GM19455 (cell line): ENCODE results near the gene STK16.
A peak's percentile ranks its signal among the peaks of the same experiment; 100 is the strongest.

Source experiments
- ATAC-seq: cut with Tn5 transposase; IDR thresholded peaks from one replicate; pipeline ENCODE4 v1.9.1; 2021; ENCODE audit not compliant: unreplicated experiment

STK16 gene

DNA sequence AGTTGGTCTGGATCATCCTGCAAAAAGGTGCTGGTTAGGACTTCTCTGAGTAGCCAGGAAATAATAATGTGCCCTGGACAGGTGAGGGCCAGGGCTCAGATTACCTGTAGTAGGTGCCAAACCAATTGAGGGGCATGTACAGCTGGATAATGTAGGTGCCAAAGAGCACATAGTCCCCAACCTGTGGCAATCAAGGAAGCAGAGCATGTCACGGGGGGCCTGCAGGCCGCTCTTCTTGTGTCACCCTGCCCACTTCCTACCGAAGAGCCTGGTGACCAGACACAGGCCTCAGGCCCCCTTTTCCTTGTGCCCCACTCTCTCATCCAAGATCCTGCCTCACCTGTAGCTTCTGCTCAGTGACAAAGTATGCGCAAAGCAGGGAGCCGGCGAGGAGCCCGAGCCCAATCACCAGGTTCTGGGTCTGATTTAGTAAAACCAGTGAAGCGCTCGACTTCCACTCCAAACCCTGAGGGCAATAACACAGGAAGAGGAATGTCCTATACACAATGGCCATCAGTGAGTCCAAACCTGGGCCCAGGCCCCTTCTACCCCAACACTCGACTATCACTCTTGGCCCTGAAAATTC, 31.7 kb upstream of the STK16 start:
- no peak for ATAC-seq

DNA sequence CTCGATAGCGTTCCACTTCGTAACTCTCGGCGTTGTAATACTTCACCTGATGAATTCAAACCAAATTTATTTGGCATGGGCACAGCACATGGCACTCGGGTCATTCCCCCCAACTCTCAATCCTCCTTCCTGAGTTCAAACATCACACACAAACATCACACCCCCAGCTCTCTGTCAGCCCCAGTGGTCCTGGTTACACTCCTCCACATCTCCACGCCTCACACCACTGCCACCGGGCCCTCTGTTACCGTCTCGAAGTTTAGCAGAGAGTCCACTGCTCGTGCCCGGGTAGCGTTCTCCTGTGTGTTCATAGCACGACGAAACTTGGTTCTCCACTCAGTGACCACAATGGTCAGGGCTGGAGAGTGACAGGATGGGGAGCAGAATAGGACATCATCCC, 31.1 kb upstream of the STK16 start:
- no peak for ATAC-seq

DNA sequence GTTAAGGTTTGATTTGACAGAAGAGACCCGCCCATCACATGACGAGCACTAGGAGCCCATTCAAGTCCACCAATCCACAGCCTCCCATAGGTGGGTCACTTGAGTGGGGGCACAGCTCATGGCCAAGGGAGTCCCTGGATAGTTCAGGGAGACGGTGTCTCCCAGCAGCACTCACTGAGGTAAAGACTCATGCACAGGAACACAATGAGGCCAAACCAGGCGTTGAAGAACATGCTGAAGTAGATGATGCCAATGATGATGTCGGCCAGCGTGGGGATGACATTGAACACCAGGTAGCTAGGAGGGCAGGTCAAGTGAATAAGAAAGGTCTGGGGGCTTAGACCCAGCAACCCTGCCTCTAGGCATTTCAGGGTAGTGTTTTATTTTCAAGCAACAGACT, 30.5 kb upstream of the STK16 start:
- ATAC-seq: no peak

DNA sequence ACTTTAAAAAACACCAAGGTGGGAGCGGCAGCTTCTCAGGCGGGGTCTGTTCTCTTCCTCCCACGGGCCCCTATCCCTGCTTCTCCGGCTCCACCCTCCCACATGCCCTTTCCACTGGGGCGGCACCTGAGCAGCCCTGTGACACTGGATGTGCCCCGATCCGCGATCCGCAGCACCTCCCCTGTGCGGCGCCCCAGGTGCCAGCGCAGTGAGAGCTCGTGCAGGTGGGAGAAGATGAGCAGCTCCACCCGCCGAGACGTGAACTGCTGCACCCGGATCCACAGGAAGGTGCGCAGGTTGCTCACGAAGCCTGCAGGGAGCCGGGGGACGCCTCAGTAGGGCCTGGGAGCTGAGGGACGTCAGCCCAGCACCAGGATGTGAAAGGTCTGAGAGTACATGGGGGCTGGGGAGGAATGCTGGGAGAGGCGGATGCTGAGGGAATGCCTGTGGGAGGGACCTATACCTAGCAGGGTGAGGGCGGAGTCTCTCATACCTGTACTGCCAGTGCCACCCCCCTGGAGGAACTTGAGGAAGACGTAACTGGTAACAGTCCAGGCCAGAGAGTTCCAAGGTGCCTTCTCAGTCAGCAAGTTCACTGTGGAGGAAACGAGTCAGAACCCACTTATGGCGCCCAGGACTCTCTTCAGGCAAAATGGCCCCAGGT, 29.3 kb upstream of the STK16 start:
- ATAC-seq: no peak

DNA sequence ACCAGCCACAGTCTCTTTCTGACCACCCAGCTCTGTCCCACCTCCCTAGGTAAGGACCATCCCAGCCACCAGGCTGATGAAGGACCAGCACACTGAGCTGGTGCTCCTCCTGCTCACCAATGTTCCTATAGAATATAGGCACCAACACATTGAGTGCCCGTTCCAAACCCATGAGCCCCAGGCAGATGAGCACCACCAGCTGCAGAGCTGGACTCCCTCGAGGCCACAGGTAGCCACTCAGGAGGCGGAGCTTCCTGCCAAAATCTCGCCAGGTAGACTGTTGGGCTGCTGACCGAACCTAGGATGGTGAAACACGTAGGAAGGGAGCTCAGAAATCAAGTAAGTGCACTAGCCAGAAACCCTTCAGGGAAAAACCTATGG, 28.8 kb upstream of the STK16 start:
- no peak for ATAC-seq

DNA sequence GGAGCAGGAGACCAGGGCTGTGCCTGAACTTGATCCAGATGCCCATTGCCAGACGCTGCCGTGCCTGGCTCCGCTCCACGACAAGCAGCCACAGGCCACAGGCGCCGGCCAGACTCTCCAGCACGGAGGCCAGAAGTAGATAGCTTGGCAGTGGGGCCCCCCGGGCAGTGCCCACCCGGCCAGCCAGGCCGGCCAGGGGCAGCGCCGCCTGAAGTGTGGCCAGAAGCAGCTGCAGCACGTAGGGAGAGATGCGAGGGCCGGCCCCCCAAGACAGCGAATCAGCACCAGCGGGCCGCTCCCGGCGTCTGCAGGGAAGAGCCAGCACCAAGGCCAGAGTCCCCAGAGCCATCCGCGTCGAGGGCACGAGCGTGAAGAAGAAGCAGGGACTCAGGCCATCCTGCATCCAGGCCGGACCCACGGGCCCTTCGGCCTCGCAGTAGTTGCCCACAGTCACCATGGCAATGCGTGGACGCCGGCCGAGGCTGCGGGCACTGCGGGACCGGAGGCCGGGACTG, 27.0 kb upstream of the STK16 start:
- peak; percentile 39 for ATAC-seq

DNA sequence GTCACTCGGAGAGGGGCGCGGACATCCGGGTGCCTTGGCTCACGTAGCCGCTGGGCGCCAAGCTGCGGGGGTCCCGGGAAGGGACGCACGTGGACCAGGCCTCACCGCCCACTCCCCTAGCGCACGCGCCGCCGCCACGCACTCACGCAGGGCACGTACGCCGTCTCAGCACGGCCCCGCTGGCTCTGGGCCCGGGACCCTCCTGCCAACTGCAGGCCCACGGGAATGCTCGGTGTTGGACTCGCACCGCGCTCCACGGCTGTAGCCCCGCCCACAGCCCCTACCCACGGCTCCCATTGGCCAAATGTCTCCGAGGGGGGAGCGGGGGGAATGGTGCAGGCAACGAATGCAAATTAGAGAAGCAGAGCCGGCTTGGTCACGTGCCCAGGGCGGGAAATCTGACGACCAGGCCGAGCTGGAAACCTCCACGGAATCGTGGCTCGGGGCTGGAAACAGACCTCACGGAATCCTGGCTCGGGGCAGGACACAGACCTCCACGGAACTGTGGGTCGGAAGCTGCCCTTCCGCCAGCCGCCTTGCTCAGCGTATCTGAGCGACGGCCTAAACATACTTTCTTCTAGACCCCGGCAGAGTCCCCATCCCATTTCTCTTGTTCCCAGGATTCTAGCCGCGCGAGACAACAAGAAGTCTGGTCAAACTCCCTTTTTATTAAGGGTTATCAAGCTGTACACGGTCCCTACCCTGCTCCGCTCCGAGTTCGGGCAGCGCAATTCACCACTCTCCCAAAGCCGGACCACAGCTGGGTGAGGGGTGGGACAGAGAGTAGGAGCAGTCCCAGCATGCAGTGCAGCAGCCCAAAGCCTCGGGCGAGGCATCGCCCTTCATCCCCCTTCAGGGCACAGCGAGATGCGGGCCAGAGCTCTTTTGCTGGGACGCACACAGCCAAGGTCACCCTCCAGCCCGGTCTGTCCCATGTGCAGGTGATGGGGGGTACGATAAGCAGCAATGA, 26.3 kb upstream of the STK16 start, which contains the start of gene ABCB6:
ABCB6 (minus strand) TSS at position 227 of the 970 bp plus-strand sequence. CDS start 285 bp downstream, outside the sequence.
- peak; percentile 72 for ATAC-seq

DNA sequence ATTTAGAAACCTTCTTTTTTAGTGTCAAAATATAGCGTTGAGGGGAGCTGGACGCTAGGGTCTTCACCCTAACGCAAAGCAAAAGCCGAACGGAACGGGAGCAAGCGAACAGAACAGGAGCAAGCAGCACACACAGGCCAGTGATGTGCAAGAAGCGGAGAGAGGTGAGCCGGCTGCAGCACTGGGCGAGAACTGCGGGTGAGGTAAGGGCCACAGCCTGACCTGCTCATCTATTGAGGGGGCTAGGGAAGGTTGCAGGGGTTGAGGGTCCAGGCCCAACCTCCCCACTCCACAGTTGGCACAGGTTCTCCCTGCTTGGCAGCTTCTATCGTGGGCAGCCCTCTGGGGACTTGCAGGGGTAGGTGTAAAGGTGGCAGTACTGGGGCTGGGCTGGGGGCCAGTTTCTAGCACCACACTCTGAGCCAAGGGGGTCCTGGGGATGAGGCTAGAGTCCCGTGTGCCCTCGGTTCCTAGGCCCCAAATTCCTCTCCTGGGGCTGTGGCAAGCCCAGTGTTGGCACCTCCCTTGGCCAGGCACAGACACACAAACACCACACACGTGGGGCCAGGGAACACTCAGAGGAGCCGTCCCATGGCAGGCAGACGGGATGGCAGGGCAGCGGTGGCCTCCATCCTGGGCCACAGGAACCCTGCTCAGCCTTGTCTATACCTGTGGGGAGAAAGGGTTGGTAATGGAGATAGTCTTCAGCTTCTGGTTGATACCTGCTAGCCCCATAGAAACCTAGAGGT, 25.3 kb upstream of the STK16 start:
- no peak for ATAC-seq

DNA sequence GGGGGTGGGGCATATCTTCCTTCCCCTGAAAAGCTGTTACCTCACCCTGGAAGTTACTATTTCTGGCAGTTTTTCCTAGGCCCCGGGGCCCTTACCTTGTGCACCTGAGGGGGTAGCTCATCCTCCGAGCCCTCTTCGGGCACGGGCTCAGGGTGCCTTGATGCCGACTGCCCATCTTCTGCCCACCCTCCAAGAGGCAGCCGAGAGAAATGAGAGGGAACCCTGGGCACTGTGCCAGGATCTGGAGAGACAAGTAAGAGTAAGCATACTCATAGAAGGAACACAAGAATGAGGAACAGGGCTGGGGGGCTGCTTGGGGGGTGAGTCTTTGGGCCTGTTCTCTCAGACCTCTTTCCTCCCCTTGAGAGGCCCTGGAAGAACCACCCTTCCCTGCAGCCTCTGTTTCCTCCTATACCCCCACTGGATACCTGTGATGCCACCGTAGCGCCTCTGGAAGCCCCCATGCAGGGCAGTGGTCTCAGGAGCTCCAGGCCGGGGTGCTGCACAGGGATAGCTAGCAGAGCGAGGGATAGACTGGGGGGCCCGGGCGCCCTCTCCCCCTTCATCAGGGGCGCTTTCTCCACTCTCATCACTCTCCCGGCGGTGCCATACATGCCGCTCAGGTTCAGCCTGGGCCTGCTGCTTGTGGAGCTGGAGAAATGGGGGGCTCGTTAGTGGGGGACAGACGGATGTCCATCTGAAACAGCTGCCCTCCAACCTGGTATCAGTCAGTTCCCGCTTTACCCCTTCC, 24.5 kb upstream of the STK16 start:
- ATAC-seq: no peak

DNA sequence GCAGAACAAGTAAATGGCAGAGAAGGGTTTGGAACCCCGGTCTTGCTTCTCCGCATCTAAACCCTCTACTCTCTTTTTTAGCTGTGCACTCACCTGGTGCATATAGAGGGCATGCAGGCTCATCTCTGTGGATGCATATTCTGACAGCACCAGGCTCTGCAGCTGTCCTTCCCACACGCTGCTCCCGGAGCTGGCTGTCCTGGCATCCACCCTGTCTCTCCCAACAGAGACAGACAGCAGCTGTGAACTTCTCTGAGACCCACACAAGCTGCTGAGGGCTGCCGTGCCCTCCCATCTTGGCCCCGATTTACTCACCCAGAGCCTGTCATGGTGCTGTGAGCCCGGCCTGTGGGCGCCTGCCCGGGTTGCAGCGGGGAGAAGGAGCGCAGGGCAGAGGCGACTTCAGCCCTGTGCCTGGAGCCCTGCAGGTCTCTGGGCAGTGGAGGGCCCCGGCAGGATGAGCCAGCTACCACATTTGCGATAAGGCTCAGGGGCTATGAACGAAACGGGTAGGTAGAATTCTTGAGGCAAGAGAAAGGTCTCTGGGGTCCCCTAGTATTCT, 23.2 kb upstream of the STK16 start:
- ATAC-seq: no peak

DNA sequence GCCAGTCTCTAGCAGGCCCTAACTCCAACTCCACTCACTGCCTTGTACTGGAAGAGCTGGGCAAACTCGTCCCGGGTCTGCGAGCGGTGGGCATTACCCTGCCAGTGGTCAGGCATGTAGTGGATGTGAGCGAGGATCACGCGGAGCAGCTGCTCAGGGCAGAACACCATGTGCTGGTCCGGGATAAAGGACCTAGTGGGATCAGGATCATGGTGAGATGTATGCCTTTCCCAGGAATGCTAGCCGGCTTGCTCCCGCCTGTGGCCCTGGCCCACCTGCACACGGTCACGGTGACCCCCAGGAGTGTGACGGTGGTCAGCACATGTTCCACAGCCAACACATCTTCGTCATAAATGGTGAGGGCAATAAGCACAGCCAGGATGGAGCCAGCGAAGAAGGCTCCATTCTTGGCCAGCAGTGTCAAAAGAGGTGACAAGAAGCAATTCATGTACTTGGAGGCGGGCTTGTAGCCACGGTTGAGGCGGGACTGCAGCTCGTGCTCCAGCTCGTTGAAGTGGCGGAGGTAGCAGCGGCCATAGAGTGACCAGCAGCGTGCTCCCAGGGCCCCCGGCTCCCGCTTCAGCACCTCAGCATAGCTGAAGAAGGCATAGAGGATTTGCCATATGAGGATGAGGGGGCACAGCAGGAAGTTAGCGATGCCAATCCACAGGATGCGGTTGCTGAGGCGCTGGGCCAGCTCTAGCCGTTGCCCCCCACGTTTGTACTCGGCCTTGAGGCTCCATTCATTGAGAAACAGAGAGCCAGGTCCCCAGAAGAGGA, 21.3 kb upstream of the STK16 start:
- ATAC-seq: no peak

DNA sequence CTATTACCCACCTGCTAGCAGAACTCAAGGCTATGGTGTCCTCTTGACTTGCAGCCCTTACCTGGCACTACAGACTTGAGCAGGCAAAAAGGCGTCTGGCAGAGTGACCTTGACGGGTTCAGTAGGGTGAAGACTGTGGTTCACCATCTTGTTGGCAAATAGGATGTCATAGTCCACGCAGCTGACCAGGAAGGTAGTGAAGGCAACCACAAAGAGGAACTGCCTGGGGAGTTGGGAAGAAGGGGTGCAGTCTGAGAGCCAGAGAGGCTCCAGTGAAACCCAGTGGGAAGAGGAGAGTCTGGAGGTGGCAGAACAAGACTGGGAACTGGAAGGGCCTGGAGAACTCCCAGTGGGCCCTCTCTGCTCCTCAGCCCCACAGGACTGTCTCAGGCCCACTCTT, 19.9 kb upstream of the STK16 start:
- no peak for ATAC-seq

DNA sequence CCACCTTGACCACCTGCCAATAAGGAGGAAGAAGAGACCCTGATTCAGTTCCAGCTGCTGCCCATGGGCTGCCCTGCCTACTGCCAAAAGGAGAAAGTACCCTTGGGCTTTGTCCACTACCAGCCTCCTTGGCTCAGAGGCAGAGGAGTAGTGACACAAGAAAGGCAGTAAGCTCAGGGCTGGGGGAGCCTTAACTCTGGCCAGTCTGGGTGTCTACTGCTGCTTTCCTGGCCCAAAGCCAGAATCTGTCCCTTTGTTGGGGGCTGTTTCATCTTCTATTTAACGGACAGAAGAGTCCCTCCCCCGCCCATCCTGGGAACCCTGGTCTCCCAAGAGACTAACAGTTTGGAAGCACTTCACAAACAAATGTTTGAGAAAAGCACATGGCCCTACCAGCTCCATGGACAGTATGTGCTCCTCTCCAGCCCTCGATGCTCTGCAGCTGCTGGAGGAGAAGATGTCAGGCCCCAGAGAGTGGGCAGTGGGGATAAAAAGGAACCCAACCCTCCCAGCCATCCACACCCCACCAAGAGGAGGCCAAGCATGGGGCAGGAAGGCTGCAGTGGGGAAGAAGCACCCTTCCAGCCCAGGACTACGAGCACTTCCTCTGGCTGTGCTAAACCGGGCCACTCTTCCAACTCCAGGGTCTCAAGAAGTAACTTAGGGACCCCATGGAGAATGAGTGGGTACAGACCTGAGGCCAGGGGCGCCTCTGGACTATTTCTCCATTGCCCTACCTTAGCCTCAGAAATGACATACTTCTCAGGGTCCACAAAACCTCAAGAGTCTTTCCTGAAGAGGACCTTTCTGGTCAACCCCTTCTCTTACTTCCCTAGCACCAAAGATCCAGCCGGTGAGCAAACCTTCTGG, 17.0 kb upstream of the STK16 start:
- no peak for ATAC-seq

DNA sequence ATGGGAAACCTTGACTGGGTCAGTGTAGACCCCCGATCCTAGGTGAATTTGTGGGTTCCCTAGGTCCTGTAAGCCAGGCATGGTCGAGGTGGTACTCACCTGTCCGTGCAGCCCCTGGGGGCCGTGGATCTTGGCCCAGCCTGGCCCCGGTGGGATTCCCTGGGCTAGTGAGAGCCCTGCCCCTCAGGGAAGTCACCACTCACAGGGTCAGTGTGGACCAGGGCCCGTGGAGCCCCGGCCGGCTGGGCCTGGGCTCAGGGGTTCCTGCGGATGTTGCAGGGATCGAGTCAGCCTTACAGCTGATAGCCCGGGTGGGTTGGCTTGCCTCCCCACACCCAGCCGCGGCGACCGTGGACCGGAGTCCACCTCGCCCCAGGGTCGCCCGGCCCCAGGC, 16.4 kb upstream of the STK16 start:
- no peak for ATAC-seq

DNA sequence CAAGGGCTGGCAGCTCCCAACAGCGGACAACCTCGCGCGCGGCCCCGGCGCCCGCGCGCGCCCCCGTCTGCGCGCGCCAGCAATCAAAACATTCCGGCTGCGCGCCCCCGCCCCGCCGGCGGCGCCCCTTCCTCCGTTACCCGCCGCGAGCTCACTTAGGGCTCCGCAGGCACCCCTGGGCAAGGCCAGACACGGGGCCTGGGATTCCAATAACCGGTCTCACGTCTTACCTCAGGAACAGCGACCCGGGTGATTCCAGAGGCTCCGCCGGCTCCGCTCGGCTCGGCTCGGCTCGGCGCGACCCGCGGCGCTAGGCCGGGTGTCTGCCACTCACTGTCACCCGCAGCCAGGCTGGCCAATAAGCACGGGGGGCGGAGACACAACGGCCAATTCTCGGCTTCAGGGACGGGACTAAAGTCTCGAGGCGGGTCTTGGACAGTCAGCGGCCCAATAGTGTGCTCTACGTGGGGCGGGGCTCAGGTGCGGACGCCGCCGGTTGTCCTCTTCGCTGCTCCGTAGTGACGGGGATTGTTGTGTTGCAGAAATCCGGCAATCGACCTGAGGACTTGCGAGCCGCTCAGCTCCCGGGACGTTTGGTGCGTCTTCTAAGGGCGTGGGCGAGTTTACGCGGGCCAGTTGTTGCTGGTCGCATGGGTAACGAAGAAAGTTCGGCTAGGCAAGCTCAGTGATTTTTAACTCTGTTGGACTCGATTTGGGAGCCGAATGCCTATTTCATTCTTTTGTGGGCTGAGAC, 15.8 kb upstream of the STK16 start, which contains the start of the genes ANKZF1 and ATG9A:
ANKZF1 (plus strand) TSS at position 502 of the 754 bp plus-strand sequence. CDS start 452 bp downstream, outside the sequence.
ATG9A (minus strand) TSS at position 332 of the 754 bp plus-strand sequence. CDS start 1,612 bp downstream, outside the sequence.
- peak; percentile 98 for ATAC-seq

DNA sequence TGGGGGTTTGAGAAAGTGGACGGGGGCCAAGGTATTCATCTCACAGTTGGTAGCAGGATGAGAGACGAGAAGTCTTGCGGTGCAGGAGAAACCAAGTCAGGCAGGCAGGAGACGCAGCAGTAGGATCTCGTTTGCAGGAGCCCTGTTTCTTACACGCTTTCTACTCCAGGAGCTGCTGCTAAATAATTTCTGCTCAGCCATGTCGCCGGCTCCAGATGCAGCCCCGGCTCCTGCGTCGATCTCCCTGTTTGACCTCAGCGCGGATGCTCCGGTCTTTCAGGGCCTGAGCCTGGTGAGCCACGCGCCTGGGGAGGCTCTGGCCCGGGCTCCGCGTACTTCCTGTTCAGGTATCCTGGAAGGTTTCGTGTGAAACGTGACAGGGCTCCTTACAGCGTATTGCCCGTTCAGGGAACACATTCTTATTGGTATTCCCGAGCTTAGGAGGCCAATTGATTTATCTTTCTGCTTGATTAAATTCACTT, 15.2 kb upstream of the STK16 start:
- ATAC-seq: no peak

DNA sequence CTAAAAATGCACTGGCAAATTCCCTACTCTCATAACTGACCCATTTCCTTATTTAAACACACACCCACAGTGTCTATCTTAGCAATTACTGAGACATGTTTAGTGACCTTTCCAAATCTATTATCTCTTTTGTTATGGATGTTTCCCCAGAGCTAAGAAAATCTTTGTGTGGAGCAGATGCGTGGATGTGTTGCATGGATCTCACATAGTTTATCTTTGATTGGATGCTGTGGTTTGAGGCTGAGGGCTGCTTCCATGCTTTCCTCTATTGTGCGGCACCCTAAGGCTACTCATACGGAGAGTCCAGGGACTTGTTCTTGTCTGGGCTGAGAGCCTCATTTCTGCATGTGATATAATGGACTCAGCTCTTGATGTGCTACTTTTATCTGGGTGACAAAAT, 10.9 kb upstream of the STK16 start:
- ATAC-seq: no peak
